Calu3 (cell line): ENCODE data around the gene DEGS2. TPM values are rescaled to one million over a fixed set of nuclear protein-coding genes. Genes with fewer than 3 reads are reported as not detected.

ENCODE experiments used
- BruUV-seq: library from RNA; stranded (reverse); fragments of 400-500 nt; replicated peaks from 2 replicates; lab custom pipeline; 2021; lab: Mats Ljungman, UMichigan
- CTCF ChIA-PET: fragments of 300-600 bp; sonication (Branson Sonifier 250); formaldehyde crosslinking; loops from one replicate; lab custom pipeline; 2022; ENCODE audit warnings: antibody characterized with exemption; lab: Charles Lee
- DNase-seq: peaks from one replicate; pipeline ENCODE4 v3.0.0; 2022
- H3K27ac Mint-ChIP-seq: one replicate; pipeline ENCODE4 v1.8.0; 2022; ENCODE audit warnings: mixed read lengths; ENCODE audit not compliant: unreplicated experiment
- H3K27me3 Mint-ChIP-seq: one replicate; pipeline ENCODE4 v1.8.0; 2022; ENCODE audit warnings: mixed read lengths; ENCODE audit not compliant: unreplicated experiment
- H3K36me3 Mint-ChIP-seq: one replicate; pipeline ENCODE4 v1.8.0; 2022; ENCODE audit warnings: mild to moderate bottlenecking, moderate library complexity, mixed read lengths; ENCODE audit not compliant: insufficient read depth, unreplicated experiment
- H3K4me1 Mint-ChIP-seq: one replicate; pipeline ENCODE4 v1.8.0; 2022; ENCODE audit warnings: mild to moderate bottlenecking, low read depth, mixed read lengths; ENCODE audit not compliant: unreplicated experiment
- H3K4me3 Mint-ChIP-seq: one replicate; pipeline ENCODE4 v1.8.0; 2022; ENCODE audit warnings: mild to moderate bottlenecking, low read depth, moderate library complexity, mixed read lengths; ENCODE audit not compliant: unreplicated experiment
- H3K9me3 Mint-ChIP-seq: one replicate; pipeline ENCODE4 v1.8.0; 2022; ENCODE audit warnings: low read depth, mixed read lengths; ENCODE audit not compliant: unreplicated experiment
- CTCF ChIP-seq: fragments of 200-600 bp; IDR thresholded peaks from one replicate; pipeline ENCODE4 v1.8.0; 2022; ENCODE audit warnings: antibody characterized with exemption; ENCODE audit not compliant: unreplicated experiment
- intact Hi-C: fragments of 100-400 bp; cut with micrococcal nuclease; formaldehyde crosslinking; loops from one replicate; pipeline ENCODE4 v1.10.0; 2022; ENCODE audit not compliant: unreplicated experiment
- total RNA-seq: library from RNA; stranded (reverse); gene quantifications from 2 replicates; pipeline ENCODE4 v1.2.3, GENCODE V29; 2022

Gene DEGS2
- total RNA-seq, 1 experiment from 2014 or later, result 2.5 TPM

GRCh38 chr14:100170880-100171279, 11.4 kb upstream of the DEGS2 start:
- no TSS peak for BruUV-seq

GRCh38 chr14:100168506-100168905, 9.1 kb upstream of the DEGS2 start:
- no peak for DNase-seq
- Mint-ChIP-seq H3K27ac (no peak overlapping the region), H3K4me3 (no peak overlapping the region), H3K4me1 (no peaks in the 10 kb centered on the region), H3K27me3 (peaks cover 22% of the 10 kb centered on the region), H3K36me3 (peaks cover 7% of the 10 kb centered on the region), H3K9me3 (no peaks in the 10 kb centered on the region)
- CTCF ChIA-PET, result no interaction called here
- no peak for TF ChIP-seq CTCF
- no TSS peak for BruUV-seq
- intact Hi-C loops, result no loop called here

More at GRCh38 chr14:100170880-100171279, 11.4 kb upstream of the DEGS2 start:
- Mint-ChIP-seq H3K36me3 (peaks cover 7% of the 10 kb centered on the region), H3K27me3 (peaks cover 43% of the 10 kb centered on the region), H3K4me3 (no peak overlapping the region), H3K4me1 (no peaks in the 10 kb centered on the region), H3K9me3 (no peaks in the 10 kb centered on the region), H3K27ac (no peak overlapping the region)
- DNase-seq, result no peak
- CTCF ChIA-PET, result no interaction called here
- no peak for TF ChIP-seq CTCF
- intact Hi-C loops, result no loop called here

DNA sequence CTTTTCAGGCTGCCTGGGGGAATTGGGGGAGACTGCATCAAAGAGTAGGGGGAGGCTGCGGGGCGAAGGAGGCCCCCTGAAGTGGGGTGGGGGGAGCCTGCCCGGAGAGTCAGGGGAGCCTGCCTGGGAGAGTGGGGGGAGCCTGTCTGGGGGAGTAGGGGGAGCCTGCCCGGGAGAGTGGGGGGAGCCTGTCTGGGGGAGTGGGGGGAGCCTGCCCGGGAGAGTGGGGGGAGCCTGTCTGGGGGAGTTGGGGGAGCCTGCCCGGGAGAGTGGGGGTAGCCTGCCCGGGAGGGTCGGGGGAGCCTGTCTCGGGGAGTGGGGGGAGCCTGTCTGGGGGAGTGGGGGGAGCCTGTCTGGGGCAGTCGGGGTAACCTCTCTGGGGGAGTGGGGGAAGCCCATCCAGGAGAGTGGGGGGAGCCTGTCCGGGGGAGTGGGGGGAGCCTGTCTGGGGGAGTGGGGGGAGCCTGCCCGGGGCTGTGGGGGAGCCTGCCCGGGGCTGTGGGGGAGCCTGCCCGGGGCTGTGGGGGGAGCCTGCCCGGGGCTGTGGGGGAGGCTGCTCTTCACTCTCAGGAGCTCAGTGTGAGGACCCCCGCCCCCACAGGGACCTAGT, 6.5 kb upstream of the DEGS2 start:
- Mint-ChIP-seq H3K36me3 (no peaks in the 10 kb centered on the region), H3K9me3 (no peaks in the 10 kb centered on the region), H3K27ac (no peak overlapping the region), H3K4me1 (no peaks in the 10 kb centered on the region), H3K27me3 (peaks cover 7% of the 10 kb centered on the region), H3K4me3 (peak overlapping the region; percentile 68)
- no TSS peak for BruUV-seq
- DNase-seq, result no peak
- CTCF ChIA-PET, result no interaction called here
- no peak for TF ChIP-seq CTCF
- intact Hi-C loops, result no loop called here

- H3K4me1 Mint-ChIP-seq, result no peaks in the 10 kb centered on the region
Measured at GRCh38 chr14:100165376-100165775, 5.9 kb upstream of the DEGS2 start.

More at GRCh38 chr14:100165376-100165775, 5.9 kb upstream of the DEGS2 start:
- peaks cover 1% of the 10 kb centered on the region for H3K27me3 Mint-ChIP-seq
- DNase-seq, result no peak
- BruUV-seq, result no TSS peak
- intact Hi-C loops, result no loop called here
- H3K27ac Mint-ChIP-seq, result no peak overlapping the region
- no peak overlapping the region for H3K4me3 Mint-ChIP-seq
- CTCF ChIA-PET, result no interaction called here
- no peak for TF ChIP-seq CTCF
- H3K9me3 Mint-ChIP-seq, result no peaks in the 10 kb centered on the region
- H3K36me3 Mint-ChIP-seq, result no peaks in the 10 kb centered on the region
